Measurements from ENCODE around the gene BDNF.

GRCh38 chr11:27703481-27703880 lies 3.2 kb upstream of the BDNF start:
- TF ChIP-seq CTCF (IDR thresholded peaks at IDR 0.05; ENCODE audit: low read depth, low read length) (no peak), EZH2phosphoT487 (IDR thresholded peaks at IDR 0.05; ENCODE audit: low read depth) (no peak)
